Hepatocyte (in vitro differentiated cells): ENCODE data around the gene ITPA. TPM values are rescaled to one million over a fixed set of nuclear protein-coding genes. Genes with fewer than 3 reads are reported as not detected.

Experiments
- DNase-seq: peaks from one replicate; pipeline ENCODE4 v3.0.0-alpha.2; 2016; ENCODE audit warnings: low spot score
- H2AFZ ChIP-seq: fragments of 200-600 bp; sonication (generic); 2 replicates; pipeline ENCODE4 v1.6.0; 2016; ENCODE audit warnings: antibody characterized with exemption, mild to moderate bottlenecking
- H3K27ac ChIP-seq: fragments of 200-600 bp; sonication (generic); 2 replicates; pipeline ENCODE4 v1.5.1; 2016; ENCODE audit warnings: mild to moderate bottlenecking
- H3K27me3 ChIP-seq: fragments of 200-600 bp; sonication (generic); 2 replicates; pipeline ENCODE4 v1.6.1; 2016
- H3K36me3 ChIP-seq: fragments of 200-600 bp; sonication (generic); replicated peaks from 2 replicates; pipeline ENCODE4 v1.5.1; 2016; ENCODE audit warnings: low read depth; ENCODE audit not compliant: insufficient read depth
- H3K4me1 ChIP-seq: fragments of 200-600 bp; sonication (generic); 2 replicates; pipeline ENCODE4 v1.5.1; 2016; ENCODE audit warnings: mild to moderate bottlenecking, moderate library complexity; ENCODE audit not compliant: insufficient read depth
- H3K4me2 ChIP-seq: fragments of 200-600 bp; sonication (generic); 2 replicates; pipeline ENCODE4 v1.6.0; 2016
- H3K4me3 ChIP-seq: fragments of 200-600 bp; sonication (generic); 2 replicates; pipeline ENCODE4 v1.5.1; 2016; ENCODE audit warnings: mild to moderate bottlenecking
- H3K79me2 ChIP-seq: fragments of 200-600 bp; sonication (generic); 2 replicates; pipeline ENCODE4 v1.6.0; 2017; ENCODE audit warnings: mild to moderate bottlenecking
- H3K9me2 ChIP-seq: fragments of 200-600 bp; sonication (generic); replicated peaks from 2 replicates; pipeline ENCODE4 v1.6.0; 2017; ENCODE audit warnings: mild to moderate bottlenecking; ENCODE audit not compliant: insufficient read depth
- H3K9me3 ChIP-seq: fragments of 200-600 bp; sonication (generic); 2 replicates; pipeline ENCODE4 v1.5.1; 2016; ENCODE audit warnings: low read depth, mild to moderate bottlenecking
- H4K20me1 ChIP-seq: fragments of 200-600 bp; sonication (generic); 2 replicates; pipeline ENCODE4 v1.6.0; 2016; ENCODE audit warnings: mild to moderate bottlenecking; ENCODE audit not compliant: insufficient read depth, poor library complexity, severe bottlenecking
- CTCF ChIP-seq: fragments of 200-600 bp; sonication (generic); IDR thresholded peaks from 2 replicates; pipeline ENCODE4 v1.5.1; 2016; ENCODE audit warnings: antibody characterized with exemption, mild to moderate bottlenecking; ENCODE audit not compliant: poor library complexity
- EZH2 ChIP-seq: fragments of 200-600 bp; sonication (generic); IDR thresholded peaks from 2 replicates; pipeline ENCODE4 v1.6.1; 2016; ENCODE audit warnings: antibody characterized with exemption, mild to moderate bottlenecking, borderline replicate concordance
- EZH2phosphoT487 ChIP-seq: fragments of 200-600 bp; sonication (generic); IDR thresholded peaks from one replicate; pipeline ENCODE4 v1.6.1; 2018; ENCODE audit warnings: antibody characterized with exemption, mild to moderate bottlenecking, low read depth, moderate library complexity; ENCODE audit not compliant: unreplicated experiment, severe bottlenecking
- WGBS: methylation state at CpG from one replicate; pipeline ENCODE4 v1.1.6; 2016; ENCODE audit warnings: low lambda C conversion rate; ENCODE audit errors: missing lambda C conversion rate; 5-methylcytosine and 5-hydroxymethylcytosine counted together
- polyA plus RNA-seq: library from polyadenylated mRNA; unstranded; fragments of >200 nt; fragmentation: Nextera tagmentation; extraction: Ambion mirVana; gene quantifications from 2 replicates; pipeline ENCODE4 v1.2.1, GENCODE V29; 2016
- total RNA-seq: library from RNA; depleted of rRNA; stranded (reverse); fragments of >200 nt; gene quantifications from 2 replicates; pipeline ENCODE4 v1.2.3, GENCODE V29; 2014

ITPA gene
- total and polyA plus RNA-seq, 2 experiments from 2014 or later: 33.5 to 48.2 TPM

- Histone ChIP-seq H4K20me1 (no peaks in the 10 kb centered on the region), H2AFZ (no peak overlapping the region), H3K4me1 (no peaks in the 10 kb centered on the region), H3K27ac (no peak overlapping the region), H3K9me2 (no peaks in the 10 kb centered on the region), H3K79me2 (no peaks in the 10 kb centered on the region), H3K9me3 (no peaks in the 10 kb centered on the region), H3K36me3 (no peaks in the 10 kb centered on the region), H3K27me3 (no peaks in the 10 kb centered on the region), H3K4me3 (no peak overlapping the region), H3K4me2 (no peak overlapping the region)
- no peak for TF ChIP-seq CTCF
- TF ChIP-seq EZH2: no peak
- TF ChIP-seq EZH2phosphoT487: no peak
- no peak for DNase-seq
- 96% methylated on average over 7 of the region's 7 CpGs for WGBS
Observed at GRCh38 chr20:3195590-3196237, 13.6 kb upstream of the ITPA start.

GRCh38 chr20:3199206-3199605, 10.1 kb upstream of the ITPA start:
- peaks cover 11% of the 10 kb centered on the region for H3K4me1 ChIP-seq
- no peaks in the 10 kb centered on the region for H4K20me1 ChIP-seq
- no peak for DNase-seq
- no peaks in the 10 kb centered on the region for H3K9me2 ChIP-seq
- 75% methylated on average over 2 of the region's 2 CpGs for WGBS
- H3K4me2 ChIP-seq: no peak overlapping the region
- TF ChIP-seq EZH2phosphoT487 (no peak), EZH2 (no peak), CTCF (no peak)
- H3K36me3 ChIP-seq: no peaks in the 10 kb centered on the region
- no peaks in the 10 kb centered on the region for H3K9me3 ChIP-seq
- no peak overlapping the region for H3K4me3 ChIP-seq
- H2AFZ ChIP-seq: no peak overlapping the region
- no peaks in the 10 kb centered on the region for H3K27me3 ChIP-seq
- peaks cover 24% of the 10 kb centered on the region for H3K79me2 ChIP-seq
- H3K27ac ChIP-seq: no peak overlapping the region

- TF ChIP-seq CTCF: no peak
- TF ChIP-seq EZH2: no peak
- TF ChIP-seq EZH2phosphoT487: no peak
- Histone ChIP-seq H4K20me1 (no peaks in the 10 kb centered on the region), H3K4me1 (peaks cover 11% of the 10 kb centered on the region), H3K9me3 (no peaks in the 10 kb centered on the region), H3K27ac (no peak overlapping the region), H2AFZ (no peak overlapping the region), H3K9me2 (no peaks in the 10 kb centered on the region), H3K36me3 (no peaks in the 10 kb centered on the region), H3K79me2 (peaks cover 28% of the 10 kb centered on the region), H3K27me3 (no peaks in the 10 kb centered on the region), H3K4me2 (no peak overlapping the region), H3K4me3 (no peak overlapping the region)
- WGBS: 96% methylated on average over 27 of the region's 27 CpGs
- no peak for DNase-seq
Observed at GRCh38 chr20:3199976-3200755, 9.1 kb upstream of the ITPA start.
